ENCODE measurements around the gene EPS15. TPM values are rescaled to one million over a fixed set of nuclear protein-coding genes. Genes with fewer than 3 reads are reported as not detected.

Gene EPS15
- total RNA-seq, 1 donor from 2014 or later = 41.6 TPM

- no peak for DNase-seq (ENCODE audit: low read depth, low spot score)
- Mint-ChIP-seq H3K9me3 (no peaks in the 10 kb centered on the region), H3K4me3 (peak overlapping the region; percentile 91), H3K27me3 (ENCODE audit: low read depth) (no peaks in the 10 kb centered on the region), H3K27ac (ENCODE audit: unreplicated experiment) (no peak overlapping the region), H3K36me3 (ENCODE audit: low read depth) (no peaks in the 10 kb centered on the region), H3K4me1 (peaks cover 23% of the 10 kb centered on the region)
- TF ChIP-seq CTCF (conservative IDR thresholded peaks at IDR 0.05) = no peak
Measured at GRCh38 chr1:51517361-51518032, 1.6 kb downstream of the EPS15 start.

GRCh38 chr1:51516649-51517158 lies 2.4 kb downstream of the EPS15 start:
- no peak for TF ChIP-seq CTCF (conservative IDR thresholded peaks at IDR 0.05)
- Mint-ChIP-seq H3K27me3 (ENCODE audit: low read depth) (no peaks in the 10 kb centered on the region), H3K27ac (ENCODE audit: unreplicated experiment) (no peak overlapping the region), H3K4me3 (peak overlapping the region; percentile 68), H3K9me3 (no peaks in the 10 kb centered on the region), H3K36me3 (ENCODE audit: low read depth) (no peaks in the 10 kb centered on the region), H3K4me1 (peaks cover 23% of the 10 kb centered on the region)
- DNase-seq (ENCODE audit: low read depth, low spot score) = no peak

DNA sequence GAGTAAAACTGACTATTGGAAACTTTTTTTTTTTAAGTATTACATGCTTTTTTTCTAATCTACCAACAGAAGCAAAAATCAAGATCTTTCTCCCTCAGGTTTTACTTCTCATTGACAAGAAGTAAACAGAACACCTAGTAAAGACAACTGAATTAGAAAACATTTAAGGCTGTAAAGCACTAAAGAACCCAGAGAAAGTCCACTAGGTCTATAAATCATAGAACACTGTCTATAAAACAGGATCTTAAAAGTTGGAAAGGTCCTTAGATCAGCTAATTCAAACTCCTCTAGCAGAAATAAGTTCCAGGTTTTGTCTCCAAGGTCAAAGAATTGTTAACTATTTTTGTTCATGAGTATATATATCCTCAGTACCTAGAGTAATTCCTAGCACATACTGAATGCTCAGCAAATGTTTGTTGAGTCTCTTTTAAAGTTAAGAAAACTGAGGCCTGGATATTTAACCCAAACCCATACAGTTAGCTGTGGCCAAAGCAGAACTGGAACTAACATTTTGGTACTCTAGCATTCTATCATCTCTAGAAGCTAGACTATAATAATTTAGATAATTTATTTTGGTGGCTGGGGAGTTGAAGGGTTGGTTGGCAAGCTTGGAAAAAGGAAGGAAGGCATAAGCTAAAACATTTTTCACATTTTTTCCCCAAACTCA lies 3.0 kb downstream of the EPS15 start:
- peaks cover 21% of the 10 kb centered on the region for H3K4me1 Mint-ChIP-seq
- H3K27ac Mint-ChIP-seq (ENCODE audit: unreplicated experiment) = no peak overlapping the region
- no peaks in the 10 kb centered on the region for H3K9me3 Mint-ChIP-seq
- no peaks in the 10 kb centered on the region for H3K27me3 Mint-ChIP-seq (ENCODE audit: low read depth)
- TF ChIP-seq CTCF (conservative IDR thresholded peaks at IDR 0.05) = no peak
- peak overlapping the region; percentile 55 for H3K4me3 Mint-ChIP-seq
- DNase-seq (ENCODE audit: low read depth, low spot score) = no peak
- no peaks in the 10 kb centered on the region for H3K36me3 Mint-ChIP-seq (ENCODE audit: low read depth)

- no peak for TF ChIP-seq CTCF (conservative IDR thresholded peaks at IDR 0.05)
- Mint-ChIP-seq H3K9me3 (no peaks in the 10 kb centered on the region), H3K4me1 (peaks cover 15% of the 10 kb centered on the region), H3K4me3 (peak overlapping the region; percentile 62), H3K27ac (ENCODE audit: unreplicated experiment) (no peak overlapping the region), H3K27me3 (ENCODE audit: low read depth) (no peaks in the 10 kb centered on the region), H3K36me3 (ENCODE audit: low read depth) (no peaks in the 10 kb centered on the region)
- no peak for DNase-seq (ENCODE audit: low read depth, low spot score)
Measured at GRCh38 chr1:51515312-51515960, 3.6 kb downstream of the EPS15 start.

DNA sequence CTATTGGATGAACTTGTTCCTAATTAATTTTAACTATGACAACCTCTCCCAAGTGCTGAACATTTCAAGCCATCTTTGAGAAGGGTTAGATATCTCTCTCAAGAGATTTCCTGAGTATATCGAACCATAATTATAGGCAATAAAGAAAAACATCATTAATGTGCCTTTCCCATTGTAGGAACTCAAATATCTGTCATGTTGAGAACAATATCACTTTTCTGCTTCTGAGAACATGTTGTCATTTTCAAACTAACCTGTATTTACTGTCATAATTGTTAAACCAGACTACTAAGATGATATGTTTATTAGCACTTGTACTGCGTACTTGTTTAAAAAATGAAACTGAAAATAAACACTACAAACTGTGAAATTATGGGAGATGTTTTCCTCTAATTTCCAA lies 4.3 kb downstream of the EPS15 start:
- H3K4me1 Mint-ChIP-seq = peaks cover 17% of the 10 kb centered on the region
- H3K4me3 Mint-ChIP-seq = no peak overlapping the region
- no peaks in the 10 kb centered on the region for H3K9me3 Mint-ChIP-seq
- no peak for DNase-seq (ENCODE audit: low read depth, low spot score)
- H3K27ac Mint-ChIP-seq (ENCODE audit: unreplicated experiment) = no peak overlapping the region
- H3K36me3 Mint-ChIP-seq (ENCODE audit: low read depth) = no peaks in the 10 kb centered on the region
- TF ChIP-seq CTCF (conservative IDR thresholded peaks at IDR 0.05) = no peak
- no peaks in the 10 kb centered on the region for H3K27me3 Mint-ChIP-seq (ENCODE audit: low read depth)

Measured in neural crest cell (in vitro differentiated cells).